Loucy (cell line): Measurements from ENCODE around the gene ADM2.

Source experiments
- EZH2phosphoT487 ChIP-seq: fragments of 200-600 bp; IDR thresholded peaks from 2 replicates; pipeline ENCODE4 v1.6.1; 2018; ENCODE audit warnings: antibody characterized with exemption, mild to moderate bottlenecking, moderate library complexity, borderline replicate concordance
- TF ChIP-seq, protein P1 (sequence below): fragments of 200-600 bp; sonication (generic); conservative IDR thresholded peaks from 2 replicates; pipeline ENCODE4 v1.5.1; 2014; ENCODE audit warnings: mild to moderate bottlenecking, antibody characterized with exemption, low read length

DNA sequence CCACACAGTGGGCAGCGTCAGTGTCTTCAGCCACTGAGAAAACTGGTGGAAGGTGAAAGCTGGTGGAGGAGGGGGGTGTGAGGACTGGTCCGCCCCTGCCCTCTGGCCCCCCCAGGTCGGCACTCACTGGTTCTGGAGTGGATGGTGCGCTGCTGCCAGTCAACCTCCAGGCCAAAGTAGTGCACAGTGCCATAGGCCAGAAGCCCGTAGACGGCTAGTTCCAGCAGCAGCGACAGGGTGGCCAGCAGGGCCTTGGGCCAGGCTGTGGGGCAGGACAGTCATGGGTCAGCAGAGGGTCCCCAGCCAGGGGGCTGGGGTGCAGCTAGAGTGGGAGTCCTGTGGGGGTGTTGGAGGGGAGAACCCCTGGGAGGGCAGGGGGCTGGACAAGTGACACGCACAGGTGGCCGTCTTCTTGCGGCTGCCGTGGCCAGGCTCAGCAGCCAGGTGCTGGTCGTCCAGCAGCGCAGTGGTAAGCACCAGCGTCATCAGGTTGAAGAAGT, 24.0 kb downstream of the ADM2 start:
- TF ChIP-seq, protein P1, sequence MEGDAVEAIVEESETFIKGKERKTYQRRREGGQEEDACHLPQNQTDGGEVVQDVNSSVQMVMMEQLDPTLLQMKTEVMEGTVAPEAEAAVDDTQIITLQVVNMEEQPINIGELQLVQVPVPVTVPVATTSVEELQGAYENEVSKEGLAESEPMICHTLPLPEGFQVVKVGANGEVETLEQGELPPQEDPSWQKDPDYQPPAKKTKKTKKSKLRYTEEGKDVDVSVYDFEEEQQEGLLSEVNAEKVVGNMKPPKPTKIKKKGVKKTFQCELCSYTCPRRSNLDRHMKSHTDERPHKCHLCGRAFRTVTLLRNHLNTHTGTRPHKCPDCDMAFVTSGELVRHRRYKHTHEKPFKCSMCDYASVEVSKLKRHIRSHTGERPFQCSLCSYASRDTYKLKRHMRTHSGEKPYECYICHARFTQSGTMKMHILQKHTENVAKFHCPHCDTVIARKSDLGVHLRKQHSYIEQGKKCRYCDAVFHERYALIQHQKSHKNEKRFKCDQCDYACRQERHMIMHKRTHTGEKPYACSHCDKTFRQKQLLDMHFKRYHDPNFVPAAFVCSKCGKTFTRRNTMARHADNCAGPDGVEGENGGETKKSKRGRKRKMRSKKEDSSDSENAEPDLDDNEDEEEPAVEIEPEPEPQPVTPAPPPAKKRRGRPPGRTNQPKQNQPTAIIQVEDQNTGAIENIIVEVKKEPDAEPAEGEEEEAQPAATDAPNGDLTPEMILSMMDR = no peak
- no peak for TF ChIP-seq EZH2phosphoT487
